GM20000 (cell line): ENCODE data around the gene NGLY1.

ENCODE experiments used
- DNase-seq: peaks from one replicate; pipeline ENCODE4 v3.0.0; 2012; ENCODE audit warnings: low spot score
- TF ChIP-seq, protein P1 (sequence below): IDR thresholded peaks from 2 replicates; pipeline ENCODE4 v1.5.1; 2012; ENCODE audit warnings: mild to moderate bottlenecking, control low read depth; ENCODE audit errors: extremely low read depth, missing control alignments

The NGLY1 gene

GRCh38 chr3:25707268-25707926 is 75.8 kb downstream of the NGLY1 start:
- DNase-seq, result no peak

GRCh38 chr3:25706213-25706612 is 77.0 kb downstream of the NGLY1 start:
- DNase-seq, result no peak
- TF ChIP-seq, protein P1, sequence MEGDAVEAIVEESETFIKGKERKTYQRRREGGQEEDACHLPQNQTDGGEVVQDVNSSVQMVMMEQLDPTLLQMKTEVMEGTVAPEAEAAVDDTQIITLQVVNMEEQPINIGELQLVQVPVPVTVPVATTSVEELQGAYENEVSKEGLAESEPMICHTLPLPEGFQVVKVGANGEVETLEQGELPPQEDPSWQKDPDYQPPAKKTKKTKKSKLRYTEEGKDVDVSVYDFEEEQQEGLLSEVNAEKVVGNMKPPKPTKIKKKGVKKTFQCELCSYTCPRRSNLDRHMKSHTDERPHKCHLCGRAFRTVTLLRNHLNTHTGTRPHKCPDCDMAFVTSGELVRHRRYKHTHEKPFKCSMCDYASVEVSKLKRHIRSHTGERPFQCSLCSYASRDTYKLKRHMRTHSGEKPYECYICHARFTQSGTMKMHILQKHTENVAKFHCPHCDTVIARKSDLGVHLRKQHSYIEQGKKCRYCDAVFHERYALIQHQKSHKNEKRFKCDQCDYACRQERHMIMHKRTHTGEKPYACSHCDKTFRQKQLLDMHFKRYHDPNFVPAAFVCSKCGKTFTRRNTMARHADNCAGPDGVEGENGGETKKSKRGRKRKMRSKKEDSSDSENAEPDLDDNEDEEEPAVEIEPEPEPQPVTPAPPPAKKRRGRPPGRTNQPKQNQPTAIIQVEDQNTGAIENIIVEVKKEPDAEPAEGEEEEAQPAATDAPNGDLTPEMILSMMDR, result no peak

More at GRCh38 chr3:25707268-25707926, 75.8 kb downstream of the NGLY1 start:
- TF ChIP-seq, protein P1, result no peak

DNA sequence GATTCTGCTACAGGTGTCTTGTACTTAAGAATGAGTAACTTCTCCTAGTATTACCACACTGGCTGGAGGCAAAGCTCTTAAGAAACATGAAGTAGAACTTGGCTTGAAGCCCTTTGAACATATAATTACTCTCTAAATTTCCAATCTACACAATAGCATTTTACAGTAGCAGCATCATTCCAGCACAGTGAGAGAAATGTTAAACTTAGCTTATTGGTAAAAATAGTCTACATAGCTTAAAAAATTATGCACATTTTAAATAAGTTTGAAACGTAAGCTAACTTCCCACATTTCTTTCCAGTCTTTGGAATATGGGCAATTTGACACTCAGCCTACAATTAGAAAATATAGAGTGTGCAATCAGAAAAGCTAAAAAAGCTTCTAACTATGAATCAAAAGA is 85.7 kb downstream of the NGLY1 start:
- TF ChIP-seq, protein P1, result no peak
- DNase-seq, result no peak

- TF ChIP-seq, protein P1, result no peak
- no peak for DNase-seq
Observed at GRCh38 chr3:25695731-25696420, 87.4 kb downstream of the NGLY1 start.

GRCh38 chr3:25693238-25693637 is 90.0 kb downstream of the NGLY1 start:
- no peak for DNase-seq
- TF ChIP-seq, protein P1, result no peak

DNA sequence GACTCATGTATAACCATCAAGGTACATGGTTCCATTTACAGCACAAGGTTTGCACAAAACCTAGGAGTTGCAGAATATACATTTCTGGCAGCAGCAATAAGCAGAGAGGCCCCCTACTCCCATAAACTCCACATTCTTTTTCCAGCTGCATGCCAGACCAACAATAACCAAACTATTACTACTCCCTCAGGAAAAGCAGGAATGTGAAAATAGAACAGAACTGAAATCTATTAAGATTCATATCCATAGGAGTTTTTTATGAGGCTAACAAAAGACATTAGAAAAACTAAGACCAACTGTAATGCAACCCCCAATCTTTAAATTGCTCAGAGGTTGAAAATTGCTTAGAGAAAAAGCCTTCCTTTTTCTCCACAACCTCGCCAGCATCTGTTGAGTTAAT is 90.9 kb downstream of the NGLY1 start:
- no peak for DNase-seq
- TF ChIP-seq, protein P1, result no peak

- TF ChIP-seq, protein P1, result no peak
- DNase-seq, result no peak
Observed at GRCh38 chr3:25690768-25691533, 92.3 kb downstream of the NGLY1 start.
